Activated naive CD4-positive, alpha-beta T cell treated with anti-CD3 and anti-CD28 coated beads, Interleukin-2, amount 50 U/mL, for 24 hours (primary cell): ENCODE measurements around the gene PRAC1.
A peak's percentile ranks its signal among the peaks of the same experiment; 100 is the strongest.
"Not testable (repeated sequence)": the region's sequence is repeated elsewhere in the genome, so short reads cannot be mapped to it uniquely, and the experiment has no call there.

Experiments
- H3K27ac Mint-ChIP-seq: one replicate; pipeline ENCODE4 v1.8.0; 2021; ENCODE audit warnings: mild to moderate bottlenecking, mixed read lengths
- H3K27me3 Mint-ChIP-seq: one replicate; pipeline ENCODE4 v1.8.0; 2021; ENCODE audit warnings: mixed read lengths
- H3K36me3 Mint-ChIP-seq: one replicate; pipeline ENCODE4 v1.8.0; 2021; ENCODE audit warnings: mixed read lengths
- H3K4me1 Mint-ChIP-seq: one replicate; pipeline ENCODE4 v1.8.0; 2021; ENCODE audit warnings: mixed read lengths
- H3K4me3 Mint-ChIP-seq: one replicate; pipeline ENCODE4 v1.8.0; 2021; ENCODE audit warnings: mild to moderate bottlenecking, mixed read lengths
- H3K9me3 Mint-ChIP-seq: one replicate; pipeline ENCODE4 v1.8.0; 2021; ENCODE audit warnings: mixed read lengths

The PRAC1 gene

GRCh38 chr17:48723423-48724250 lies 1.3 kb upstream of the PRAC1 start:
- Mint-ChIP-seq H3K27ac (peak overlapping the region; percentile 68), H3K4me1 (peaks cover 45% of the 10 kb centered on the region), H3K4me3 (peak overlapping the region; percentile 72), H3K27me3 (peaks cover 74% of the 10 kb centered on the region), H3K9me3 (no peaks in the 10 kb centered on the region), H3K36me3 (no peaks in the 10 kb centered on the region)

GRCh38 chr17:48722915-48723422 lies 651 bp upstream of the PRAC1 start, which contains the start of gene PRAC2:
Gene PRAC2, plus strand, starts transcription at chr17:48723185. Its CDS starts 1,226 bp downstream, at chr17:48724411.
- Mint-ChIP-seq H3K36me3 (no peaks in the 10 kb centered on the region), H3K4me1 (peaks cover 46% of the 10 kb centered on the region), H3K9me3 (no peaks in the 10 kb centered on the region), H3K4me3 (peak within 1 kb of the TSS; percentile 72), H3K27me3 (peaks cover 76% of the 10 kb centered on the region), H3K27ac (peak within 1 kb of the TSS; percentile 68)

DNA sequence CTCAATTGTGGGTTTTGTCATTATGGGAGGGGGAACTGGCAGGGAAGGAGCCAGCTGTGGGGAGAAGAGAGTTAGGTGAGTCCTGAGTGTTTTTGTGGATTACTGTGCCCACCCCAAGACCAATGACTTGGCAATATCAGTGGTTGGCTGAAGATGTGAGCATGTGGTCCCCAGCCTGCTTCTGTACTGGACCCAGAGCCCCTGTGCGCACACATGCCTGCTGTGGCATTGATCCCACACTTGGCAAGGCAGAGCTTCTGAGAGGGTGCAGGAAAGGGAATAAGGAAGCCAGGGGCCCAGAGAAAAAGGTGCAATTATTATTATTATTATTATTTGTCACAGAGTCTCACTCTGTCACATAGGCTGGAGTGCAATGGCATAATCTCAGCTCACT lies 1.3 kb downstream of the PRAC1 start:
- no peak overlapping the region for H3K27ac Mint-ChIP-seq
- H3K36me3 Mint-ChIP-seq: peaks cover 2% of the 10 kb centered on the region
- no peaks in the 10 kb centered on the region for H3K9me3 Mint-ChIP-seq
- H3K4me1 Mint-ChIP-seq: peaks cover 44% of the 10 kb centered on the region
- H3K27me3 Mint-ChIP-seq: peaks cover 71% of the 10 kb centered on the region
- H3K4me3 Mint-ChIP-seq: no peak overlapping the region

- Mint-ChIP-seq H3K27me3 (peaks cover 66% of the 10 kb centered on the region), H3K27ac (peak overlapping the region; percentile 90), H3K36me3 (peaks cover 2% of the 10 kb centered on the region), H3K4me3 (peak overlapping the region; percentile 27), H3K9me3 (no peaks in the 10 kb centered on the region), H3K4me1 (peaks cover 44% of the 10 kb centered on the region)
Measured at GRCh38 chr17:48720266-48721008, 1.9 kb downstream of the PRAC1 start.

- H3K4me3 Mint-ChIP-seq: no peak overlapping the region
- no peaks in the 10 kb centered on the region for H3K9me3 Mint-ChIP-seq
Measured at GRCh38 chr17:48719642-48720265, 2.6 kb downstream of the PRAC1 start.

GRCh38 chr17:48718761-48719641 lies 3.3 kb downstream of the PRAC1 start:
- Mint-ChIP-seq H3K27ac (peak overlapping the region; percentile 46), H3K36me3 (peaks cover 2% of the 10 kb centered on the region), H3K4me1 (peaks cover 32% of the 10 kb centered on the region), H3K9me3 (no peaks in the 10 kb centered on the region), H3K27me3 (peaks cover 62% of the 10 kb centered on the region), H3K4me3 (peak overlapping the region; percentile 23)

More at GRCh38 chr17:48719642-48720265, 2.6 kb downstream of the PRAC1 start:
- peaks cover 39% of the 10 kb centered on the region for H3K4me1 Mint-ChIP-seq
- H3K27ac Mint-ChIP-seq: no peak overlapping the region
- peaks cover 60% of the 10 kb centered on the region for H3K27me3 Mint-ChIP-seq
- peaks cover 2% of the 10 kb centered on the region for H3K36me3 Mint-ChIP-seq

DNA sequence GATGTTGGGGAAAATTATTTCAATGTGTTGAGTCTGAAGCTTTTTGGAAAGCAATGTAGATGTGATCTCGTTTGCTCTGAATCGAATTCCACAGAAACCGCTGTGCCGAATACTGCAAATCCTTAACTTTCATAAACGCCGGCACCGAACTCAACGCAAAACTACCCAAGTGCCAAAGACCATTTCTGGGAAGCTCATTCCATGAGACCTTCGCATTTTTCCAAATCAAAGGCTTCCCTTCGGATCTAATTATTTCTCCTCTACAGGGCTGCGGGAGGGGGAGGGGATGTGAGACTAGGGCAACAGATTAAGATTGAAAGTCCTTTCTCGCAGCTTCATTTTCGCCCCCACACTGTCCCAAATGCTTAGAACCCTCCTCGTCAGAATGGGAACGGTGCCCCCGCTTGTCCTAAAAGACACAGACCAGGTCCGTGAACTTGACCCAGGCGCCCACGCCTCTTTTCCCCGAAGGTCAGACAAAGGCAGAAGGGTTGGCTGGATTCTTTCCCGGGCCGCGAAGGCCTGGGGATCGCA lies 4.0 kb downstream of the PRAC1 start:
- Mint-ChIP-seq H3K36me3 (peaks cover 2% of the 10 kb centered on the region), H3K4me1 (peaks cover 25% of the 10 kb centered on the region), H3K27me3 (peaks cover 60% of the 10 kb centered on the region), H3K27ac (peak overlapping the region; percentile 41), H3K4me3 (no peak overlapping the region), H3K9me3 (no peaks in the 10 kb centered on the region)

DNA sequence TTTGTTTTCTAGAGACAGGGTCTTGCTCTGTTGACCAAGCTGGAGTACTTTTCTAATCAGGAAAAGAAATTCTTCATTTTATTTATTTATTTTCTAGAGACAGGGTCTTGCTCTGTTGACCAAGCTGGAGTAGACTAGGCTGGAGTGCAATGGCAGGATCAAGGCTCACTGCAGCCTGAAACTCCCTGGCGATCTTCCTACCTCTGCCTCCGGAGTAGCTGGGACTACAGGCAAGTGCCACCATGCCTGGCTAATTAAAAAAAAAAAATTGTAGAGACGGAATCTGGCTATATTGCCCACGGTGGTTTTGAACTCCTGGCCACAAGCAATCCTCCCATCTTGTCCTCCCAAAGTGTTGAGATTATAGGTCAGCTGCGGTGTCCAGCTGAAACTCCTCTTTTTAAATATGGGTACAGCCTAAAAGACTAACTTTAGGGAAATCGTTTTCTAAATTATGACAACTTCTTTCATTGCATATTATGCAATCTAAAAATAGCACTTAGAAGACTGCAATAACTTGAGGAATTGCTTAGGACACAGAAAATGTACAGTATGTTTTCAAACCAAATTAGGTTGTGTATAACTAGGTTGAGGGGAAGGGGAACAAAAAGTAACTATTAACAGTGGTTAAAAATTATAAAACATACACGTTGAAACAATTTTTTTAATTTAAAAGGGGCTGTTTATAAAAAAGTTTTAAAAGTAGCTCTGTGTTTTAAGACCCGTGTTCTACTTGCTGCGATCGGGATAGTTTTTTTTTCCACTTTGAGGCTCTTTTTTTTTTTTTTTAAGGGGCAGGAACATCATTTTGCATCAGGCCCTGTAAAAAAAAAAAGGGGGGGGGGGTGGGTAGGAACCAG lies 4.7 kb downstream of the PRAC1 start:
- Mint-ChIP-seq H3K36me3 (peaks cover 2% of the 10 kb centered on the region), H3K27me3 (peaks cover 56% of the 10 kb centered on the region), H3K9me3 (no peaks in the 10 kb centered on the region), H3K4me1 (peaks cover 22% of the 10 kb centered on the region), H3K4me3 (peak overlapping the region; percentile 42), H3K27ac (peak overlapping the region; percentile 81)

DNA sequence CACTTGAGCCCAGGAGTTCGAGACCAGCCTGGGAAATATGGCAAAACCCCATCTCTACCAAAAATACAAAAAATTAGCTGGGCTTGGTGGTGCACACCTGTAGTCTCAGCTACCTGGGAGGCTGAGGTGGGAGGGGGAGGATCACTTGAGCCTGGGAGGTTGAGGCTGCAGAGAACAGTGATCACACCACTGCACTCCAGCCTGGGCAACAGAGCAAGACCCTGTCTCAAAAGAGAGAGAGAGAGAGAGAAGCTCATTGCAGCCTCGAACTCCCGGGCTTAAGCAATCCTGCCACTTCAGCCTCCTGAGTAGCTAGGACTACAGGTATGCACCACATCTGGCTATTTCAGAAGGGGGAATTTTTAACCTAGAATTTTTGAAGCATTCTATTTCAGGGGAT lies 5.8 kb downstream of the PRAC1 start:
- H3K27me3 Mint-ChIP-seq: peaks cover 55% of the 10 kb centered on the region
- H3K27ac Mint-ChIP-seq, H3K36me3 Mint-ChIP-seq, H3K4me3 Mint-ChIP-seq, H3K9me3 Mint-ChIP-seq: not testable (repeated sequence)
- peaks cover 22% of the 10 kb centered on the region for H3K4me1 Mint-ChIP-seq

DNA sequence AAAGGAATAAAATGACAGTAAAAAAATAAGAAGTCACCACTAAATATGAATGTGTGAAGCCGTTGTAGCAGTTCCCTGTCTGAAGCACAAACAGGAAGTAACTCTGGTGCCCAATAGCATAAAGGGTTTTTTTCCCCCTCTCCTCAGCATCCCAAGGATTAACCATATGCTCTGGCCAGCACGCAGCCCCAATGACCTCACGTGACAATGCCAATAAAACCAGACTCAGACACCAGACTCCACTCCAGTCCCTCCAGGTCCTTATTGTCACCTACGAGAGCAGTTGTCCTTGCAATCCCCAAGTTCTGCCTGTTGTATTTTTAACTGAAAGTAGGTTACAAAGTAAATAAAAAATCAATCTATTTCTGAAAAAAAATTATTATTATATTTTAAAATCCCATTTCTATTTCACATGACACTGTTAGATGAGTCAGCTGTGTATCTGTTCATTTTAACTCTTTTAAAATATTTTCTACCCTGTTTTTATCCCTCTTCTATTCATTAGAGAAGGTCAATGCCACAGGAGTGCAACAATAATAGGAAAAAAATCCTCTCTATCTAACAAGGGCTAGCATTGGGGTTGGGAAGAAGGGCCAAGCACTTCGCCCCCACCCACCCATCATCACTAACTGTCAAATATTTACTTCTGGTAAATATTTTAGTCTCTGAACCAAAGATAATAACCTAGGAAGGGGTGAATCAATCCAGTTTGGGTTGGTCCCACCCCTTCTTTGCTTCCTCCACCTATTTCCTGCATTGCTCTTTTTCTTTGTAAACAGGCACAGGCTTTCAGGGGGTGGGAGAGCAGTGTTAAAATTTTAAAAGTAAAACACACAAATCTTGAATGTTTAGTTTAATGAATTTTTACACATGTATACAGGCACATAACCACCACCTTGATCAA lies 6.6 kb downstream of the PRAC1 start:
- Mint-ChIP-seq H3K4me1 (peaks cover 22% of the 10 kb centered on the region), H3K36me3 (peaks cover 2% of the 10 kb centered on the region), H3K27ac (no peak overlapping the region), H3K9me3 (no peaks in the 10 kb centered on the region), H3K27me3 (peaks cover 55% of the 10 kb centered on the region), H3K4me3 (no peak overlapping the region)

- Mint-ChIP-seq H3K36me3 (no peaks in the 10 kb centered on the region), H3K4me3 (no peak overlapping the region), H3K9me3 (no peaks in the 10 kb centered on the region), H3K27ac (no peak overlapping the region), H3K4me1 (no peaks in the 10 kb centered on the region), H3K27me3 (peaks cover 45% of the 10 kb centered on the region)
Measured at GRCh38 chr17:48711128-48711527, 11.2 kb downstream of the PRAC1 start.

GRCh38 chr17:48704361-48705248 lies 17.7 kb downstream of the PRAC1 start:
- H3K9me3 Mint-ChIP-seq: no peaks in the 10 kb centered on the region
- H3K27me3 Mint-ChIP-seq: peaks cover 41% of the 10 kb centered on the region
- no peak overlapping the region for H3K4me3 Mint-ChIP-seq
- peaks cover 3% of the 10 kb centered on the region for H3K36me3 Mint-ChIP-seq
- no peak overlapping the region for H3K27ac Mint-ChIP-seq
- H3K4me1 Mint-ChIP-seq: no peaks in the 10 kb centered on the region
